Smooth muscle cell of the umbilical artery (primary cell): Measurements from ENCODE around the gene UBE2D3. TPM values are rescaled to one million over a fixed set of nuclear protein-coding genes. Genes with fewer than 3 reads are reported as not detected.

Experiments
- total RNA-seq: library from RNA; depleted of rRNA; stranded (reverse); fragments of >200 nt; gene quantifications from 2 replicates; pipeline ENCODE4 v1.2.3, GENCODE V29; 2014

The UBE2D3 gene
- 272 and 420 TPM in 2 replicates for total RNA-seq

DNA sequence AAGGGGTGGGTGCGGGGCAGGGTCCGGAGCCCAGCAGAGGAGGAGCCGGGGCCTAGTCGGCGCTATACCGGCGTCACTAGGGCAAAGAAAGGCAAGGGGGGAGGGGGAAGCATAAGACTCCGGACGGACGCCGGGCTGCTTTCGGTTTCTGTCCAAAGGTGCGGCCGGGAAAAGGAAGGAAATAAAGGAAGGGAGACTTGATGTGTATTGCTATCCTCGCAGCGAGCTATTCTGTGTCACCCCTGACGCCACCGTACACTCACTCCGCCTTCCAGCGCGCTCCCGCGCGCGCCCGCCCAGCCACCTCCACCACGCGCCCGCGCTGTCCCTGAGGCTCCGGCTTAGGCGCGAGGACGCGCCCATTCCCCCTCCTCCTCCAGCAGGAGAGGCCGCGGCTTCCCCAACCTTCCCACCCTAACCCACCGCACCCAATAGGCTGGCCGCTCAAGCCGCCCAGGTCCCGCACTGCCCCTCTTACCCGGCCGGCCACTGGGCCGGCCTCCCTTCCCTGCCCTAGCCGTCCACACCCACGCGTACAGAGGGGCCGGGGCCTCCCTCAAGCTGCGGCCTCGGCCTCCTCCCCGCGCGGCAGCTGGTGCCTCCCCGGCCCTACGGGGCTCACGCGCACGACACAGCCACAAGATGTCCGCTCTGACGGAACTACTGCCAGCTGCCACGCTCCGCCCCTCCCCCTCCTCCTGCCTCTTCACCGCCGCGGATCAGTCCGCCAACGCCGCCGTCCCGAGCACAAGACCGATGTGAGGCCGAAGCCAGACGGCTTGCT, at the start of gene UBE2D3:
UBE2D3 (minus strand) TSS at position 662 of the 784 bp plus-strand sequence. CDS start 1,043 bp downstream, outside the sequence.

DNA sequence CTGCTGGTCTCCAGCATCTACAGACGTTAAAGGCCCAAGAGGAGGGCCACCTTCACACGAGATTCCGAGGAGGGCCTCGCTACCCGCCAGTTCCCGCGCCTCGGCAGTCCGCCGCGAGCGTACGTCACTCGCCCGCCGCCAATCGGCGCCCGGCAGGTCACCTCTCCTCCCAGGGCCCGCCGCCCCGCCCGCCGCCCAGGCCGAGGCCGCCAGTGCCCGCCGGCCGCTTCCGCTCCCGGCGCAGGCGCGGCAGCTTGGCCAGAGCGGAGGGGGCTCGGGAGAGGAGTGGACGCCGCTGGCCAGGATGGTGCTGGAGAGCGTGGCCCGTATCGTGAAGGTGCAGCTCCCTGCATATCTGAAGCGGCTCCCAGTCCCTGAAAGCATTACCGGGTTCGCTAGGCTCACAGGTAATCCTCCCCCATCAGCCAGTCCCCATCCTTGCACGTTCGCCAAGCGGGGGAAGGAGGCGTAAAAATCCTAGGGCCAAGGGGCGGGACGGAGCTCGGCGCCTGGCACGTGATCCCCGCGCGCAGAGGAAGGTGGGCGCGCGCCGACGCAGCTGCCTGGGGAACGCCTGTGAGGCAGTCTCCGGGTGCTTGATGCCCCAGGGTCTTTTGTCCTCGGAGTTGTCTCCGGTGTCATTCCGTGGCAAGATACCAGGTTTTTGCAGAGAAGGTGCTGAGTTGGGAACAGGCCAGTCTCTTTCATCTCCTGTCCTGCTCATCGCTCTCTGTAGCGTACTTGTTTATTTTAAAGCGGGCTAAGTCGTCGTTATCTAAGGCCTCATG, 41.6 kb upstream of the UBE2D3 start, which contains the start of gene CISD2:
CISD2 (plus strand) TSS at position 212 of the 788 bp plus-strand sequence; CDS start at position 305, 93 bp downstream.

DNA sequence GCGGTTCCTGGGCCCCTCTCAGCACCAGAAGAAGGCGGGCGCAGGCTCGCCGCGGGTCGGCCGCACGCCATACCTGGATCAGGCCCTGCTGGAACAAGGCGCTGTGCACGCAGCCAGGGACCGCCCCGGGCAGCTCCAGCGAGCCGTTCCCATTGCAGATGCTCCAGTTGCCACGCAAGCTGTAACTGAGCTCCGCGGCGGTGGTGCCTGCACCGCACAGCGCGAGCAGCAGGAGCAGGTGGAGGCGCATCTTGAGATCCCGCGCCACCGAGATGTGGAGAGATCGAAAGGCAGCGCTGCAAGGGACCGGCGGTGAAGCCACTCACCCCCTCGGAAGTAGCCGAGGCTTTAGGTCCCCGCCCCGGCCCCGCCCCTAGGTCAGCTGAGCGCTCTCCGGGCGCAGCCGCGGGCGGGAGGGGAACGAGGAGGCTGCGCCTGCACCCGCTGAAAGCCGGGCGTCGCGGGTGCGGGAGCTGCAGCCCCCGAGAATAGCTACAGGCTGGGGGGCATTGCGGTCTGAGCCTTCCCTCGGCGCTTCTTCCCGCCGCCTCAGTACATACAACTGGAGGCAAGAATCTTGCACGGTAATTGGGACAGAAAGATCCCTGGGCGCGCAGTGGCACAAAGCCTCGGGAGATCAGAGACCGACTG, 66.6 kb downstream of the UBE2D3 start, which contains the start of gene MANBA:
MANBA (minus strand) TSS at position 324 of the 651 bp plus-strand sequence; CDS start at position 250, 74 bp downstream.

Other genes with a start within 250 kb of the UBE2D3 start
- 505 and 566 TPM in 2 replicates for gene MANBA, start 66.6 kb downstream of the UBE2D3 start, total RNA-seq
- gene CISD2, start 41.4 kb upstream of the UBE2D3 start, total RNA-seq, result 31.2 and 34.3 TPM in 2 replicates
- 0.51 and 0.89 TPM in 2 replicates for gene SLC9B1, start 192.2 kb upstream of the UBE2D3 start, total RNA-seq
- 16.6 and 18.1 TPM in 2 replicates for gene SLC9B2, start 249.2 kb upstream of the UBE2D3 start, total RNA-seq